HCT116 (cell line): ENCODE data around the gene LRFN2. TPM values are rescaled to one million over a fixed set of nuclear protein-coding genes. Genes with fewer than 3 reads are reported as not detected.

Experiments used
- ATAC-seq: fragments of 200-7000 bp; cut with Tn5 transposase; 2 replicates; pipeline ENCODE4 v1.9.1; 2020; ENCODE audit warnings: mild to moderate bottlenecking, moderate library complexity
- BruUV-seq: library from RNA; stranded (reverse); fragments of 400-500 nt; replicated peaks from 2 replicates; lab custom pipeline; 2021; lab: Mats Ljungman, UMichigan
- CTCF ChIA-PET: fragments of 300-600 bp; sonication (Branson Sonifier 250); formaldehyde crosslinking; loops from one replicate; lab custom pipeline; 2021; ENCODE audit warnings: antibody characterized with exemption; lab: Charles Lee
- POLR2A ChIA-PET: fragments of 300-600, 350-600 bp; sonication (Branson Sonifier 250); formaldehyde crosslinking; loops from one replicate; lab custom pipeline; 2021; ENCODE audit warnings: antibody characterized with exemption; lab: Charles Lee
- RAD21 ChIA-PET, 2 experiments: fragments of 300-600 bp; sonication (Branson Sonifier 250); formaldehyde crosslinking; loops; one replicate each; lab custom pipeline; 2023; ENCODE audit warnings: low total read pairs in 2 of 2; ENCODE audit not compliant: uncharacterized antibody in 2 of 2, unreplicated experiment in 2 of 2, low non-redundant PET in 1 of 2; lab: Charles Lee
- DNase-seq: peaks from one replicate; pipeline ENCODE4 v3.0.0-alpha.2; 2010; ENCODE audit warnings: low read depth, low spot score
- H2AFZ ChIP-seq: fragments of 200-600 bp; shearing (Covaris generic), sonication (generic); 2 replicates; pipeline ENCODE4 v1.6.1; 2017; ENCODE audit warnings: low read depth, mixed run types, mixed read lengths, antibody characterized with exemption, low read length; ENCODE audit not compliant: poor library complexity, severe bottlenecking
- H3K27ac ChIP-seq: 2 replicates; pipeline ENCODE4 v1.5.1; 2012; ENCODE audit warnings: low read depth, low read length
- H3K27me3 ChIP-seq: fragments of 200-600 bp; sonication (generic); 2 replicates; pipeline ENCODE4 v1.6.1; 2016; ENCODE audit warnings: mixed run types, low read length, mixed read lengths; ENCODE audit not compliant: insufficient read depth
- H3K36me3 ChIP-seq, 2 experiments: fragments of 200-500 bp in 1 of 2; fragments of 200-600 bp in 1 of 2; sonication (Bioruptor generic) in 1 of 2; sonication (generic) in 1 of 2; 2 replicates each; pipeline versions ENCODE4 v1.5.1 to v1.6.1; 2014 to 2016; ENCODE audit warnings: low read length in 2 of 2, inconsistent platforms in 1 of 2, mixed read lengths in 1 of 2, mixed run types in 1 of 2; ENCODE audit not compliant: insufficient read depth in 2 of 2, control insufficient read depth in 1 of 2
- H3K4me1 ChIP-seq, 2 experiments: fragments of 200-600 bp in 1 of 2; sonication (generic) in 1 of 2; 2 replicates each; pipeline versions ENCODE4 v1.5.1 to v1.6.1; 2012 to 2017; ENCODE audit warnings: low read length in 2 of 2, inconsistent platforms in 1 of 2, mild to moderate bottlenecking in 1 of 2, mixed read lengths in 1 of 2, mixed run types in 1 of 2, moderate library complexity in 1 of 2; ENCODE audit not compliant: insufficient read depth in 2 of 2, control insufficient read depth in 1 of 2
- H3K4me2 ChIP-seq: fragments of 200-600 bp; sonication (generic); 2 replicates; pipeline ENCODE4 v1.6.1; 2017; ENCODE audit warnings: mixed run types, low read length, mixed read lengths
- H3K4me3 ChIP-seq, 2 experiments: fragments of 200-600 bp in 1 of 2; sonication (generic) in 1 of 2; replicated peaks in 1 of 2; 2 replicates each; pipeline ENCODE4 v1.5.1; 2011 to 2016; ENCODE audit warnings: low read length in 2 of 2, control low read depth in 1 of 2, low read depth in 1 of 2, mild to moderate bottlenecking in 1 of 2, mixed read lengths in 1 of 2, mixed run types in 1 of 2
- H3K79me2 ChIP-seq: fragments of 200-600 bp; sonication (generic); 2 replicates; pipeline ENCODE4 v1.6.1; 2017; ENCODE audit warnings: mild to moderate bottlenecking, mixed run types, low read length, moderate library complexity, mixed read lengths; ENCODE audit not compliant: insufficient read depth
- H3K9ac ChIP-seq: fragments of 200-600 bp; sonication (generic); 2 replicates; pipeline ENCODE4 v1.6.1; 2016; ENCODE audit warnings: low read length, mixed read lengths
- H3K9me2 ChIP-seq: fragments of 200-600 bp; sonication (generic), shearing (Covaris generic); 2 replicates; pipeline ENCODE4 v1.6.1; 2017; ENCODE audit warnings: mixed run types, mild to moderate bottlenecking, moderate library complexity; ENCODE audit not compliant: insufficient read depth
- H3K9me3 ChIP-seq, 2 experiments: fragments of 200-500 bp in 1 of 2; fragments of 200-600 bp in 1 of 2; sonication (Bioruptor generic) in 1 of 2; sonication (generic) in 1 of 2; 2 replicates each; pipeline ENCODE4 v1.6.1; 2014 to 2017; ENCODE audit warnings: low read length in 2 of 2, mixed read lengths in 2 of 2, inconsistent platforms in 1 of 2, low read depth in 1 of 2, mild to moderate bottlenecking in 1 of 2, mixed run types in 1 of 2, moderate library complexity in 1 of 2; ENCODE audit not compliant: control insufficient read depth in 1 of 2, insufficient read depth in 1 of 2
- H4K20me1 ChIP-seq: fragments of 200-600 bp; sonication (generic), shearing (Covaris generic); 2 replicates; pipeline ENCODE4 v1.6.1; 2017; ENCODE audit warnings: mixed run types, mild to moderate bottlenecking, moderate library complexity; ENCODE audit not compliant: insufficient read depth
- ATF3 ChIP-seq: IDR thresholded peaks from 2 replicates; pipeline ENCODE4 v1.6.1; 2012
- CEBPB ChIP-seq: IDR thresholded peaks from 2 replicates; pipeline ENCODE4 v1.6.1; 2012; ENCODE audit warnings: low read depth
- EGR1 ChIP-seq: IDR thresholded peaks from 2 replicates; pipeline ENCODE4 v1.6.1; 2012; ENCODE audit warnings: low read depth
- EZH2 ChIP-seq: fragments of 200-600 bp; sonication (generic); IDR thresholded peaks from 2 replicates; pipeline ENCODE4 v1.6.1; 2017; ENCODE audit warnings: antibody characterized with exemption, mixed run types
- JUND ChIP-seq: IDR thresholded peaks from 2 replicates; pipeline ENCODE4 v1.6.1; 2012
- MAX ChIP-seq: IDR thresholded peaks from 2 replicates; pipeline ENCODE4 v1.6.1; 2012
- POLR2A ChIP-seq: IDR thresholded peaks from 2 replicates; pipeline ENCODE4 v1.7.0; 2011; ENCODE audit warnings: borderline replicate concordance; ENCODE audit not compliant: insufficient read depth, insufficient read length; ENCODE audit errors: extremely low read depth
- POLR2AphosphoS5 ChIP-seq: IDR thresholded peaks from 2 replicates; pipeline ENCODE4 v1.6.1; 2011; ENCODE audit warnings: mild to moderate bottlenecking, low read depth, low read length, moderate library complexity
- RAD21 ChIP-seq: IDR thresholded peaks from 2 replicates; pipeline ENCODE4 v1.6.1; 2012; ENCODE audit warnings: low read depth, mild to moderate bottlenecking
- REST ChIP-seq: IDR thresholded peaks from 2 replicates; pipeline ENCODE4 v1.6.1; 2012; ENCODE audit warnings: low read depth
- SIN3A ChIP-seq: IDR thresholded peaks from 2 replicates; pipeline ENCODE4 v1.6.1; 2012; ENCODE audit warnings: low read depth
- SRF ChIP-seq: IDR thresholded peaks from 2 replicates; pipeline ENCODE4 v1.6.1; 2012; ENCODE audit warnings: low read depth
- YY1 ChIP-seq: IDR thresholded peaks from 2 replicates; pipeline ENCODE4 v1.6.1; 2011; ENCODE audit warnings: low read length, low read depth, moderate library complexity, mild to moderate bottlenecking; ENCODE audit not compliant: insufficient replicate concordance; ENCODE audit errors: extremely low read depth
- ZFX ChIP-seq: fragments of 450-650 bp; IDR thresholded peaks from 2 replicates; pipeline ENCODE4 v1.6.1; 2017
- intact Hi-C: fragments of 100-400 bp; cut with micrococcal nuclease; formaldehyde crosslinking; loops from 2 replicates; pipeline ENCODE4 v1.10.0; 2022
- total RNA-seq: library from RNA; stranded (reverse); gene quantifications from one replicate; pipeline ENCODE4 v1.2.1, GENCODE V29; 2021; ENCODE audit not compliant: unreplicated experiment

Gene LRFN2
- total RNA-seq, 1 experiment from 2014 or later, result not detected

GRCh38 chr6:40349123-40349900 is 237.9 kb downstream of the LRFN2 start:
- H3K9ac ChIP-seq, result no peak overlapping the region
- no peaks in the 10 kb centered on the region for H4K20me1 ChIP-seq
- intact Hi-C loops, result no loop called here
- peaks cover 0 to 16% of the 10 kb centered on the region in 2 experiments; a peak in 1 of 4 replicates for H3K4me1 ChIP-seq
- H3K9me3 ChIP-seq, result no peaks in the 10 kb centered on the region
- ChIA-PET POLR2A (no interaction called here), CTCF (no interaction called here), RAD21 (no interaction called here)
- no peak overlapping the region for H2AFZ ChIP-seq
- H3K4me2 ChIP-seq, result no peak overlapping the region
- DNase-seq (no peak), ATAC-seq (no peak)
- BruUV-seq, result no TSS peak
- no peaks in the 10 kb centered on the region for H3K9me2 ChIP-seq
- TF ChIP-seq JUND, result no peak
- no peak for TF ChIP-seq POLR2AphosphoS5
- no peak for TF ChIP-seq SIN3A
- no peak for TF ChIP-seq CEBPB
- TF ChIP-seq EZH2, result no peak
- no peak for TF ChIP-seq SRF
- no peak for TF ChIP-seq YY1
- no peak for TF ChIP-seq ZFX
- no peak for TF ChIP-seq RAD21
- no peak for TF ChIP-seq MAX
- no peaks in the 10 kb centered on the region for H3K79me2 ChIP-seq
- H3K4me3 ChIP-seq, result no peak overlapping the region
- H3K36me3 ChIP-seq, result no peaks in the 10 kb centered on the region
- peaks cover 3% of the 10 kb centered on the region; the same call in 1 of the 2 replicates for H3K27me3 ChIP-seq
- H3K27ac ChIP-seq, result no peak overlapping the region

GRCh38 chr6:40348591-40348990 is 238.6 kb downstream of the LRFN2 start:
- RAD21 ChIA-PET, result no interaction called here
- ATAC-seq (no peak), DNase-seq (no peak)
- Histone ChIP-seq H3K4me2 (no peak overlapping the region), H3K4me3 (no peak overlapping the region), H3K36me3 (no peaks in the 10 kb centered on the region), H3K79me2 (no peaks in the 10 kb centered on the region), H3K27ac (no peak overlapping the region), H3K9me2 (no peaks in the 10 kb centered on the region), H4K20me1 (no peaks in the 10 kb centered on the region), H3K4me1 (peaks cover 0 to 12% of the 10 kb centered on the region in 2 experiments; a peak in 1 of 4 replicates), H3K27me3 (peaks cover 3% of the 10 kb centered on the region; the same call in 1 of the 2 replicates), H2AFZ (no peak overlapping the region), H3K9ac (no peak overlapping the region), H3K9me3 (no peaks in the 10 kb centered on the region)
- CTCF ChIA-PET, result no interaction called here
- BruUV-seq, result no TSS peak
- intact Hi-C loops, result no loop called here
- POLR2A ChIA-PET, result no interaction called here
- TF ChIP-seq ZFX (no peak), REST (no peak), SRF (no peak), ATF3 (no peak), SIN3A (no peak), POLR2A (no peak), EGR1 (no peak), MAX (no peak)
